ENCODE measurements around the gene ZBTB6. TPM values are rescaled to one million over a fixed set of nuclear protein-coding genes. Genes with fewer than 3 reads are reported as not detected.

ZBTB6 gene
- total and polyA plus RNA-seq, 10 donors = 4.9 to 16.8 (median 11.1) TPM

- H3K36me3 ChIP-seq = peaks cover 0 to 25% (median 0%) of the 10 kb centered on the region in 6 donors
Observed at GRCh38 chr9:122954253-122954691, 41.1 kb upstream of the ZBTB6 start.

DNA sequence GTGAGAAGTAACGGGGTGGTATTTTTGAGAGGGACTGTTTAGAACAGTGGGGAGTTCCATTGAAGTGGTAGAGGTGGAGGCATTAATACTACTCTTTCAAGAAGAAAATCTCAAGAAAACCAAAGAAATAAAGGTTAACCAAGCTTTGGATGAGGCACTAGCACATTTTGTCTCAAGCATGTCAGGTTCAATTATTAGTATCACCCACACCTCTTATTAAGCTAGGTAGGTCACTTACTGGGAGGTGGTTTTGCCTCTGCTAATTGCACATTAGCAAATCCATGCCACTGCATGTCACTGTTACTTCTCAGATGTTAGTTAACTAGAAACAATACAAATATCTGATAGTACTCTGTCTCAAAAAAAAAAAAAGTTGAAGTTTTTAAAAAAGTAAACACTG is 37.9 kb upstream of the ZBTB6 start:
- Histone ChIP-seq H3K4me3 (no peak overlapping the region), H3K27ac (no peak overlapping the region), H3K27me3 (replicated peaks in 1 of 7) (no peaks in the 10 kb centered on the region), H3K36me3 (peaks cover 0 to under 1% (median 0%) of the 10 kb centered on the region in 6 donors), H3K9me3 (no peaks in the 10 kb centered on the region), H3K4me1 (peaks cover 2 to 64% (median 24%) of the 10 kb centered on the region in 6 donors)
- DNase-seq = no peak
- intact Hi-C loops (cut with DNase I; ENCODE audit: low total_unique reads) = no loop called here
- WGBS, 5 donors = 80 to 97% (median 85%) methylated on average over 1 of the region's 1 CpG
- TF ChIP-seq POLR2AphosphoS5 (IDR thresholded peaks at IDR 0.05) = no peak
- TF ChIP-seq POLR2A (IDR thresholded peaks at IDR 0.05) = no peak
- TF ChIP-seq CTCF (IDR thresholded peaks at IDR 0.05 in 8 of 11, conservative IDR thresholded peaks at IDR 0.05 in 3 of 11) = no peak

More at GRCh38 chr9:122954253-122954691, 41.1 kb upstream of the ZBTB6 start:
- intact Hi-C loops (cut with DNase I; ENCODE audit: low total_unique reads) = no loop called here
- TF ChIP-seq CTCF (IDR thresholded peaks at IDR 0.05 in 8 of 11, conservative IDR thresholded peaks at IDR 0.05 in 3 of 11) = no peak
- TF ChIP-seq POLR2AphosphoS5 (IDR thresholded peaks at IDR 0.05) = no peak
- no peak for TF ChIP-seq POLR2A (IDR thresholded peaks at IDR 0.05)
- H3K4me1 ChIP-seq = peaks cover 0 to 38% (median 3%) of the 10 kb centered on the region in 6 donors
- H3K4me3 ChIP-seq = no peak overlapping the region
- DNase-seq = no peak
- H3K9me3 ChIP-seq = no peaks in the 10 kb centered on the region
- no peak overlapping the region for H3K27ac ChIP-seq
- no peaks in the 10 kb centered on the region for H3K27me3 ChIP-seq (replicated peaks in 1 of 7)

- Histone ChIP-seq H3K36me3 (peaks cover 0 to 4% (median 0%) of the 10 kb centered on the region in 6 donors), H3K4me3 (no peak overlapping the region), H3K27ac (no peak overlapping the region), H3K9me3 (no peaks in the 10 kb centered on the region), H3K4me1 (peaks cover 2 to 64% (median 26%) of the 10 kb centered on the region in 6 donors), H3K27me3 (replicated peaks in 1 of 7) (no peaks in the 10 kb centered on the region)
- TF ChIP-seq POLR2AphosphoS5 (IDR thresholded peaks at IDR 0.05) (no peak), CTCF (IDR thresholded peaks at IDR 0.05 in 8 of 11, conservative IDR thresholded peaks at IDR 0.05 in 3 of 11) (no peak), POLR2A (IDR thresholded peaks at IDR 0.05) (no peak)
- WGBS, 5 donors = 89 to 94% (median 93%) methylated on average over 3 of the region's 3 CpGs
- DNase-seq = no peak
- intact Hi-C loops (cut with DNase I; ENCODE audit: low total_unique reads) = no loop called here
Observed at GRCh38 chr9:122950263-122950662, 37.1 kb upstream of the ZBTB6 start.

- 94 to 99% (median 95%) methylated on average over 1 of the region's 1 CpG for WGBS, 5 donors
- H3K4me1 ChIP-seq = peaks cover 2 to 64% (median 24%) of the 10 kb centered on the region in 6 donors
- peaks cover 0 to 5% (median 0%) of the 10 kb centered on the region in 6 donors for H3K36me3 ChIP-seq
- TF ChIP-seq POLR2AphosphoS5 (IDR thresholded peaks at IDR 0.05) (no peak), POLR2A (IDR thresholded peaks at IDR 0.05) (no peak), CTCF (IDR thresholded peaks at IDR 0.05 in 8 of 11, conservative IDR thresholded peaks at IDR 0.05 in 3 of 11) (no peak)
- no peak for DNase-seq
- H3K27me3 ChIP-seq (replicated peaks in 1 of 7) = no peaks in the 10 kb centered on the region
- no peak overlapping the region for H3K4me3 ChIP-seq
- no peak overlapping the region for H3K27ac ChIP-seq
- intact Hi-C loops (cut with DNase I; ENCODE audit: low total_unique reads) = no loop called here
- H3K9me3 ChIP-seq = no peaks in the 10 kb centered on the region
Observed at GRCh38 chr9:122949696-122950095, 36.6 kb upstream of the ZBTB6 start.
